ENCODE measurements around the gene TRAF3IP1. TPM values are rescaled to one million over a fixed set of nuclear protein-coding genes. Genes with fewer than 3 reads are reported as not detected.

The TRAF3IP1 gene
- total RNA-seq, 1 experiment from 2014 or later: 18.6 TPM

DNA sequence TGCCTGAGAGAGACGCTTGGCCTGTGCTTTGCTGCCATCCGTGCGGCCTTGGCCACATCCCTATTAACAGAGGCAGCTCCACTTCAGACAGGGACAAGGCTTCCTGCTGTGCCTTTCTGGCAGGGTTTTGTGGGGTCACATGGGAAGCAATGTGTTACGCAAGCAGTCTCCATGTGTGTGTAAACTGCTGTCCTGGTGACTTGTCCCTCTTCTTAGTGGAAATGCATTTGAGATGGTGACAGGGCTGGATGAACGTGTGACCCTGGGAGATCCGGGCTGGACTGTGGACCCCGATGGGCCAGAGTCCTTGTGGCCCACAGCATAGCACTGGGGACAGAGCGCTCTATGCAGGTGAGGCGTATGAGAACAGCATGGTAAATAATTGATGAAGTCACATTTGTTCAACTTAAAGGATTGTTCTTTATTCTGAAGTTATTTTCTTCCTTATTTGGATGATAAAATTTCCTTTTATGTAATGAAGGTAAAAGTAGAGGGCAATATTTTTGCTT is 129.6 kb downstream of the TRAF3IP1 start:
- peaks cover 8% of the 10 kb centered on the region for H3K9me3 Mint-ChIP-seq (ENCODE audit: low read depth, unreplicated experiment)
- H3K4me1 Mint-ChIP-seq (ENCODE audit: low read depth, unreplicated experiment): no peaks in the 10 kb centered on the region
- peaks cover 76% of the 10 kb centered on the region for H3K36me3 Mint-ChIP-seq (ENCODE audit: insufficient read depth, unreplicated experiment)
- H3K4me3 Mint-ChIP-seq (ENCODE audit: low read depth, unreplicated experiment): no peak overlapping the region
- no peaks in the 10 kb centered on the region for H3K27me3 Mint-ChIP-seq (ENCODE audit: unreplicated experiment)
- TF ChIP-seq, protein P1, sequence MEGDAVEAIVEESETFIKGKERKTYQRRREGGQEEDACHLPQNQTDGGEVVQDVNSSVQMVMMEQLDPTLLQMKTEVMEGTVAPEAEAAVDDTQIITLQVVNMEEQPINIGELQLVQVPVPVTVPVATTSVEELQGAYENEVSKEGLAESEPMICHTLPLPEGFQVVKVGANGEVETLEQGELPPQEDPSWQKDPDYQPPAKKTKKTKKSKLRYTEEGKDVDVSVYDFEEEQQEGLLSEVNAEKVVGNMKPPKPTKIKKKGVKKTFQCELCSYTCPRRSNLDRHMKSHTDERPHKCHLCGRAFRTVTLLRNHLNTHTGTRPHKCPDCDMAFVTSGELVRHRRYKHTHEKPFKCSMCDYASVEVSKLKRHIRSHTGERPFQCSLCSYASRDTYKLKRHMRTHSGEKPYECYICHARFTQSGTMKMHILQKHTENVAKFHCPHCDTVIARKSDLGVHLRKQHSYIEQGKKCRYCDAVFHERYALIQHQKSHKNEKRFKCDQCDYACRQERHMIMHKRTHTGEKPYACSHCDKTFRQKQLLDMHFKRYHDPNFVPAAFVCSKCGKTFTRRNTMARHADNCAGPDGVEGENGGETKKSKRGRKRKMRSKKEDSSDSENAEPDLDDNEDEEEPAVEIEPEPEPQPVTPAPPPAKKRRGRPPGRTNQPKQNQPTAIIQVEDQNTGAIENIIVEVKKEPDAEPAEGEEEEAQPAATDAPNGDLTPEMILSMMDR (IDR thresholded peaks at IDR 0.05; ENCODE audit: unreplicated experiment): no peak
- intact Hi-C loops (cut with micrococcal nuclease; ENCODE audit: unreplicated experiment): no loop called here
- CTCF ChIA-PET: no interaction called here
- no TSS peak for BruUV-seq (replicated peaks)
- DNase-seq: peak; percentile 16
- H3K27ac Mint-ChIP-seq (ENCODE audit: unreplicated experiment): no peak overlapping the region

DNA sequence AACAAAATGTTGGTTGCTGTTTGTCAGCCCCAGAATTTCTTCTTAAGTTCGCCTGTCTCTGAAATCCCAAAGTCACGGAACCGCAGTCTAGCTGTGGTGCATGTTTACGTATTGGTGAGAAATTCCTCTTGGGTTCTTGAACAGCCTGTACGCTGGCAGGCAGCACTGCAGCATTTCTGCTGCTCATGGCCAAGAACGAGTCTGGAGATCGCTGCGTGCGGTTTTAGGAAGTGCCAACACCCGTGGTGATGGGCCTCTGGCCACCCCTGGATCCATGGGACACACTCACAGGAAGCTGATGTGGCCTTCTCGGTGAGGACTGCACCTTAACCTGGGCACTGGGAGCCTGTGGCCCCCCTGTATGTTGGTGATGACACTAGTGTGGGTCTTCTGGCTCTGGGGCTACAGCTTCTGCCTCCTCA is 130.1 kb downstream of the TRAF3IP1 start:
- Mint-ChIP-seq H3K36me3 (ENCODE audit: insufficient read depth, unreplicated experiment) (peaks cover 71% of the 10 kb centered on the region), H3K4me1 (ENCODE audit: low read depth, unreplicated experiment) (no peaks in the 10 kb centered on the region), H3K4me3 (ENCODE audit: low read depth, unreplicated experiment) (no peak overlapping the region), H3K27ac (ENCODE audit: unreplicated experiment) (no peak overlapping the region), H3K27me3 (ENCODE audit: unreplicated experiment) (no peaks in the 10 kb centered on the region), H3K9me3 (ENCODE audit: low read depth, unreplicated experiment) (peaks cover 8% of the 10 kb centered on the region)
- intact Hi-C loops (cut with micrococcal nuclease; ENCODE audit: unreplicated experiment): no loop called here
- no peak for DNase-seq
- TF ChIP-seq, protein P1 (IDR thresholded peaks at IDR 0.05; ENCODE audit: unreplicated experiment): no peak
- CTCF ChIA-PET: no interaction called here
- no TSS peak for BruUV-seq (replicated peaks)

Other genes with a start within 250 kb of the TRAF3IP1 start
- 0.19 and 0.61 TPM in 2 replicates for gene ESPNL, start 220.2 kb upstream of the TRAF3IP1 start, total RNA-seq (2022)
- gene KLHL30, start 181.8 kb upstream of the TRAF3IP1 start, total RNA-seq (2022): 0.64 and 1.3 TPM in 2 replicates
- gene ERFE, start 161.5 kb upstream of the TRAF3IP1 start, total RNA-seq (2022): 2.4 and 4.0 TPM in 2 replicates
- 51.3 and 55.4 TPM in 2 replicates for gene ILKAP, start 116.8 kb upstream of the TRAF3IP1 start, total RNA-seq (2022)
- 5.9 and 8.0 TPM in 2 replicates for gene HES6, start 80.5 kb upstream of the TRAF3IP1 start, total RNA-seq (2022)
- 14.0 and 14.8 TPM in 2 replicates for gene PER2, start 31.9 kb upstream of the TRAF3IP1 start, total RNA-seq (2022)
- 64.2 and 71.6 TPM in 2 replicates for gene ASB1, start 106.4 kb downstream of the TRAF3IP1 start, total RNA-seq (2022)

Measured in Calu3 (cell line).